Stomach (tissue), 4 donors: ENCODE measurements around the gene SLC7A6OS.

Experiments
- EP300 ChIP-seq: sonication (generic); formaldehyde crosslinking; IDR thresholded peaks from one replicate; pipeline ENCODE4 v1.6.1; 2017; ENCODE audit warnings: antibody characterized with exemption
- POLR2A ChIP-seq, 4 donors: fragments of 450-650 bp; IDR thresholded peaks; one replicate each; pipeline ENCODE4 v1.6.1; 2016; ENCODE audit warnings: antibody characterized with exemption in 4 of 4, control low read depth in 2 of 4, mild to moderate bottlenecking in 1 of 4, moderate library complexity in 1 of 4
- POLR2AphosphoS5 ChIP-seq, 3 donors: sonication (generic); formaldehyde crosslinking; IDR thresholded peaks; one replicate each; pipeline ENCODE4 v1.6.1; 2016; ENCODE audit warnings: antibody characterized with exemption in 3 of 3
- TF ChIP-seq, protein P1 (sequence below), 7 experiments: fragments of 450-650 bp in 4 of 7; fragments of 200-600 bp in 3 of 7; sonication (generic) in 3 of 7; IDR thresholded peaks; one replicate each; pipeline ENCODE4 v1.5.1; 2016 to 2019; ENCODE audit warnings: antibody characterized with exemption in 7 of 7, control low read depth in 2 of 7, mild to moderate bottlenecking in 1 of 7

DNA sequence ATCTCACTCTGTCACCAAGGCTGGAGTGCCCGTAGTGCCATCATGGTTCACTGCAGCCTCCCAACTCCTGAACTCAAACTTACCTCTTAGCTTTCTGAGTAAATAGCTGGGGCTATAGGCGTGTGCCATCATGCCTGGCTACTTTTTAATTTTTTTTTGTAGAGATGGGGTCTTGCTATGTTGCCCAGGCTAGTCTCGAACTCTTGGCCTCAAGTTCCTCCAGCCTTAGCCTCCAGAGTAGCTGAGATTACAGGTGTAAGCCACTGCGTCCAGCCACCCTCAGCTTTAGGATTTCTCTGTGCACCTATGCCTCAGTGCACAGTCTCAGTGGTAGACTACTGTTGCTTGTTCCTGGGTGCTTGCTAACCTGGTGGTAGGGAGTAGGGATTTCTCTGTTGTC, 41.0 kb downstream of the SLC7A6OS start:
- TF ChIP-seq EP300 (no peak), POLR2A (IDR thresholded peaks at IDR 0.05) (no peak), POLR2AphosphoS5 (IDR thresholded peaks at IDR 0.05) (no peak)
- TF ChIP-seq, protein P1, sequence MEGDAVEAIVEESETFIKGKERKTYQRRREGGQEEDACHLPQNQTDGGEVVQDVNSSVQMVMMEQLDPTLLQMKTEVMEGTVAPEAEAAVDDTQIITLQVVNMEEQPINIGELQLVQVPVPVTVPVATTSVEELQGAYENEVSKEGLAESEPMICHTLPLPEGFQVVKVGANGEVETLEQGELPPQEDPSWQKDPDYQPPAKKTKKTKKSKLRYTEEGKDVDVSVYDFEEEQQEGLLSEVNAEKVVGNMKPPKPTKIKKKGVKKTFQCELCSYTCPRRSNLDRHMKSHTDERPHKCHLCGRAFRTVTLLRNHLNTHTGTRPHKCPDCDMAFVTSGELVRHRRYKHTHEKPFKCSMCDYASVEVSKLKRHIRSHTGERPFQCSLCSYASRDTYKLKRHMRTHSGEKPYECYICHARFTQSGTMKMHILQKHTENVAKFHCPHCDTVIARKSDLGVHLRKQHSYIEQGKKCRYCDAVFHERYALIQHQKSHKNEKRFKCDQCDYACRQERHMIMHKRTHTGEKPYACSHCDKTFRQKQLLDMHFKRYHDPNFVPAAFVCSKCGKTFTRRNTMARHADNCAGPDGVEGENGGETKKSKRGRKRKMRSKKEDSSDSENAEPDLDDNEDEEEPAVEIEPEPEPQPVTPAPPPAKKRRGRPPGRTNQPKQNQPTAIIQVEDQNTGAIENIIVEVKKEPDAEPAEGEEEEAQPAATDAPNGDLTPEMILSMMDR (IDR thresholded peaks at IDR 0.05), result no peak
